ENCODE data around the gene IFT20.

Gene IFT20

GRCh38 chr17:28291780-28292330, 43.4 kb downstream of the IFT20 start:
- H3K36me3 ChIP-seq (ENCODE audit: control insufficient read depth in 2 of 2, insufficient read depth in 1 of 2, low read length in 2 of 2) = no peaks in the 10 kb centered on the region
- ChIA-PET POLR2A (no interaction called here), CTCF (no interaction called here)
- no peaks in the 10 kb centered on the region for H3K9me3 ChIP-seq (ENCODE audit: control insufficient read depth, insufficient read depth, low read depth, low read length)
- TF ChIP-seq ZNF530 (tag by site-specific recombination; IDR thresholded peaks at IDR 0.05; ENCODE audit: low read depth) = no peak
- TF ChIP-seq ZNF544 (tag by site-specific recombination; IDR thresholded peaks at IDR 0.05) = no peak
- TF ChIP-seq ZNF571 (tag by site-specific recombination; IDR thresholded peaks at IDR 0.05) = no peak
- H3K4me3 ChIP-seq (ENCODE audit: low read depth, low read length) = no peak overlapping the region
- no peaks in the 10 kb centered on the region for H3K4me1 ChIP-seq (ENCODE audit: control insufficient read depth, insufficient read depth, low read length)
- no peak overlapping the region for H3K27ac ChIP-seq (ENCODE audit: extremely low read depth, low read depth, low read length)

GRCh38 chr17:28290703-28291102, 44.6 kb downstream of the IFT20 start:
- CTCF ChIA-PET = interaction anchor here (1.3 kb wide), 1 partner anchor 39 kb away, joined by 3 read pairs; no protein-coding TSS in a partner anchor

More at GRCh38 chr17:28290703-28291102, 44.6 kb downstream of the IFT20 start:
- no peaks in the 10 kb centered on the region for H3K9me3 ChIP-seq (ENCODE audit: control insufficient read depth, insufficient read depth, low read depth, low read length)
- H3K36me3 ChIP-seq (ENCODE audit: control insufficient read depth in 2 of 2, insufficient read depth in 1 of 2, low read length in 2 of 2) = no peaks in the 10 kb centered on the region
- no peak overlapping the region for H3K4me3 ChIP-seq (ENCODE audit: low read depth, low read length)
- no peak for TF ChIP-seq KLF17 (tag by site-specific recombination; IDR thresholded peaks at IDR 0.05)
- no peak for TF ChIP-seq ZNF404 (tag by site-specific recombination; IDR thresholded peaks at IDR 0.05)
- TF ChIP-seq ZNF266 (tag by site-specific recombination; IDR thresholded peaks at IDR 0.05; ENCODE audit: low read depth) = no peak
- no peak for TF ChIP-seq ZSCAN5A (tag by site-specific recombination; IDR thresholded peaks at IDR 0.05)
- no peak for TF ChIP-seq ZSCAN18 (tag by site-specific recombination; IDR thresholded peaks at IDR 0.05)
- TF ChIP-seq BCL11B (tag by site-specific recombination; IDR thresholded peaks at IDR 0.05; ENCODE audit: low read depth) = no peak
- no peak for TF ChIP-seq ZNF677 (tag by site-specific recombination; IDR thresholded peaks at IDR 0.05)
- no peak for TF ChIP-seq ZNF350 (tag by site-specific recombination; IDR thresholded peaks at IDR 0.05)
- TF ChIP-seq ZFHX2 (tag by site-specific recombination; conservative IDR thresholded peaks at IDR 0.05) = no peak
- TF ChIP-seq ZNF555 (tag by site-specific recombination; conservative IDR thresholded peaks at IDR 0.05) = no peak
- TF ChIP-seq ZNF26 (tag by site-specific recombination; IDR thresholded peaks at IDR 0.05) = no peak
- no peak for TF ChIP-seq ZNF548 (tag by site-specific recombination; IDR thresholded peaks at IDR 0.05)
- no peak for TF ChIP-seq ZNF148 (tag by site-specific recombination; IDR thresholded peaks at IDR 0.05; ENCODE audit: borderline replicate concordance)
- TF ChIP-seq ZNF354C (tag by site-specific recombination; IDR thresholded peaks at IDR 0.05; ENCODE audit: borderline replicate concordance, low read depth) = no peak
- no peak for TF ChIP-seq ZFP41 (tag by site-specific recombination; IDR thresholded peaks at IDR 0.05; ENCODE audit: borderline replicate concordance)
- no peaks in the 10 kb centered on the region for H3K4me1 ChIP-seq (ENCODE audit: control insufficient read depth, insufficient read depth, low read length)
- H3K27ac ChIP-seq (ENCODE audit: extremely low read depth, low read depth, low read length) = no peak overlapping the region
- POLR2A ChIA-PET = no interaction called here

Data from HEK293 (cell line).